ENCODE data around the gene BTBD16.

Gene BTBD16

DNA sequence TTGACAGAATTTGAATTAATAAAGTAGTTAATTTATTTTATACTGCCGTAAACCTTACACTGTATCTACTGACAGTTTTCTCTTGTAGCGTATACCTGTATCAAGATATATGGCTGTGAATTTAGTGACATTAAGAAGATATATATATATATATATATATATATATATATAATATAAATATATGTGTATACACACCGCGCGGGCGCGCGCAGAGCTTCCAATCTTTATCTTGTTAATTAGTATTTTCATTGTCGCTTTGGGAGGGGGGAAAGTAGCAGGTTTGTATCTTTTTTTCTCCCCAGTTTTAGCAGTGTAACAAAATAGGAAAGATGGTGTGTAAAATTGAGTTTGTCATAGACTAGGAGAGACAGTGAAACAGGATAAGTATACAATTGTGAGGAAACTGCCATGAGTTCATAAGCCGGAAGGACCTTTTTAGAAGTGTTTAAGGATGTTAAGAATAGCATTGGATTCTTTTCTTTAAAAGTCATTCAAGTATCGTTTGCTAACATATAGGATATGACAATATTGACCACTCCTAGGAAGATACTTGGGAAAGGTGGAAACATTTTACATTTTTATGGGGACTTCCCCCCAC is 105.4 kb downstream of the BTBD16 start:
- DNase-seq, result no peak

DNA sequence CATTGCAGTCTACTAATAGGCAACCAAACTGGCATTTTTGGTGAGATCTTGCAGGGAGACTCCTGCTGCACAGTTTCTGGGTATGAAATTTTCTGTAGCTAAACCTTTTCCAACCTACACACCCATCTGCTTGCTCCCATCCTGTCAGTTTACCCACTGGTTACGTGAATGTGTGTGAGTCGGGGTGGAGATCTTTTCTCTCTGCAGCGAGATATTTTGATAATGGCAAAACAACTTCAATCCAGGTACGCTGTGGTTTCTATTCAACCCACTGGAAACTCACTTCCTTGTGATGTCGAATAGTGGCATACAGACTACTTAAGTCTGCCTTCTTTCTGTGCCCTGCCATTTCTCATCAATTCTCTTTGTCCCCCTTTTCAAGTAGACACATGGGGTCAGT is 107.9 kb downstream of the BTBD16 start:
- DNase-seq, result no peak

DNA sequence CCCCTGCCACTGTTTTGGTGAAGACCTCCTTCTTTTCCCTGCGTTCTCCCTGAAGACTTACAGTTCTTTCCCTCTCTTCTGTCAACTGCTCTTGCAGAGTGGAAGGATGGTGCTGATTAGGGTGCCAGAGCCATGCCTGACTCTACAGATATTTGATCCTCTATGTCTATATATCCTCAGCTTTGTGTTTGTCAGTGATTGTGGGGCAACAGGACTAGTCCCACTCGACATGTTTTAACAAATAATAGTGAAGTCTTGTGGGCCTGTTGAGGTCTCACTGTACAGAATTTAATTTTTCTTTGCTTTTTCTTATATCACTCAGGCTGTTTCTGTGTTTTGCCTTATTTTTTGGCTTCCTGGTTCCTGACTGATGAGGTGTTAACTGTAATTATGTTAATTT is 108.4 kb downstream of the BTBD16 start:
- no peak for DNase-seq

DNA sequence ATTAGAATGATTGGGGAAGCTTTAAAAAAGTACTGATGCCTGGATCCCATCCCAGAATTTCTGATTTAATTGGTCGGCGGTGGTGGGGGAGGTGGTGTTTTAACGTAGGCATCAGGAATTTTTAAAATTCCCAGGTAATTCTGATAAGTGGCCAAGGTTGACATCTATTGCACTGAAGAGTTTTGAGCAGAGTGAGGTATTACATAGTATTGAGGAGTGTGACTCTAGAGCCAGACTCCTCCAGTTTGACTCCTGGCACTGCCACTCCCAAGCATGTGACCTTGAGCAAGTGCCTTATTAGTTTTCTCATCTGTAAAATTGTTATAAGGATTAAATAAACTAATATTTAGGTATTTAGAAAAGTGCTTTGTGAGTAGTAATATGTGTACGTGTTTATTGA is 109.6 kb downstream of the BTBD16 start:
- DNase-seq, result no peak

DNA sequence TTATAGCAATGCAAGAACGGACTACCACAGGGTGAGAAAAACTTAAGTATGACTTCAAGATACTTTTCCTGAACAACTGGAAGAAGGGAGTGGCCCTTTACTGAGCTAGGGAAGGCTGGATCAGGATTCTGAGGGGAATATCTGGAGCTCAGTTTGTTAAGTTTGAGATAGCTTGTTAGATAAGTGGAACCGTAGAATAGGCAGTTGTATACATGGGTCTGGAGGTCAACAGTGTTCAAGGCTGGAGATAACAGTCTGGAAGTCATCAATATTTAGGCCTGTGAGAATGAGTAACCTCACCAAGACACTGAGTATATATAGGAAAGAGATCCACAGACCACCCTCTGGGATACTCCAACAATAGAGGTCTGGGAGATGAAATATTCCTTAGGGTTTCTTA is 110.6 kb downstream of the BTBD16 start:
- DNase-seq, result no peak

DNA sequence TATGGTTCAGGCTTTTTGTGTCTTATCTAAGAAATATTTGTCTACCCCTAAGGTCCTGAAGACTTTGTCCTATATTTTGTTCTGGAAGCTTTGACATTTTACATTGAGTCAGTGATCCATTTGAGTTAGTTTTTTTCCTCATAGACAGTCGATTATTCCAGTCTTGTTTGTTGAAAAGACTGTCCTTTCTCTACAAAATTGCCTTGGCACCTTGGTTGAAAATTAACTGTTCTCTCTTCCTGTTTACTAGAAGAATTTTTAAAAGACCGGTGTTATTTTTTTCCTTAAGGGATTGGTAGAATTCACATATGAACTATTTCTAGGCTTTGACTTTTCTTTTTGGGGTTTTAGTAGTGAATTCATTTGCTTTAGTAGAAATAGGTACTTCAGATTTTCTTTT is 115.4 kb downstream of the BTBD16 start:
- no peak for DNase-seq

DNA sequence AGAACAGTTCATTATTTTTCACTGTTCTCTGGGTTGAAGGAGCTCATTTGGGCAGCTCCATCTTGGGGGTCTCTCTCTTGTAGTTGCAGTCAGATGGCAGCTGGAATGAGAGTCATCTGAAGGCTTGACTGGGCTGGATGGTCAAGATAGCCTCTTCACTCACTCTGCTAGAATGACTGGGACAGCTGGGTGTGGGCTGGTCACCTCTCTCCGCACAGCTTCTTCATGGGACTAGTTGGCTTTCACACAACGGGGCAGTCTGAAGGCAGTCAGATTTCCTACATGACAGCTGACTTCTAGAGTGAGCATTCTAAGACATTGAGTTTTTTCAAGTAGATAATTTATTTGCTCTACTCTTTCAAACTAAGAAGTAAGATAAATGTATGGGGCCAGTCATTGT is 116.5 kb downstream of the BTBD16 start:
- DNase-seq, result no peak

All from AML-193 (cell line).